ENCODE data around the gene LHB.

The LHB gene

GRCh38 chr19:48970923-48971395 is 45.9 kb downstream of the LHB start:
- DNase-seq = peak; percentile 89

GRCh38 chr19:48970139-48970766 is 46.6 kb downstream of the LHB start:
- DNase-seq = no peak

GRCh38 chr19:48969276-48970138 is 47.4 kb downstream of the LHB start:
- no peak for DNase-seq

GRCh38 chr19:48968813-48969218 is 48.1 kb downstream of the LHB start:
- no peak for DNase-seq

GRCh38 chr19:48968179-48968661 is 48.7 kb downstream of the LHB start:
- DNase-seq = no peak

- DNase-seq = no peak
Observed at GRCh38 chr19:48967346-48968178, 49.3 kb downstream of the LHB start.

- DNase-seq = no peak
Observed at GRCh38 chr19:48966541-48967345, 50.1 kb downstream of the LHB start.

Data from stimulated activated CD4-positive, alpha-beta T cell treated with anti-CD3 and anti-CD28 coated beads, Interleukin-4, amount 100 ng/mL, for 1 hour (primary cell).